Suprapubic skin (tissue), 4 donors: ENCODE measurements around the gene CCBE1. TPM values are rescaled to one million over a fixed set of nuclear protein-coding genes. Genes with fewer than 3 reads are reported as not detected.

Experiments used
- DNase-seq, 2 donors: peaks; one replicate each; pipeline ENCODE4 v3.0.0-alpha.2; 2019; ENCODE audit warnings: low spot score in 2 of 2
- H3K27ac ChIP-seq: fragments of 200-600 bp; sonication (generic); one replicate; pipeline ENCODE4 v1.5.1; 2019
- H3K27me3 ChIP-seq: fragments of 200-600 bp; sonication (generic); one replicate; pipeline ENCODE4 v1.5.1; 2019
- H3K36me3 ChIP-seq: fragments of 200-600 bp; sonication (generic); one replicate; pipeline ENCODE4 v1.5.1; 2019
- H3K4me1 ChIP-seq: fragments of 200-600 bp; sonication (generic); one replicate; pipeline ENCODE4 v1.5.1; 2019
- H3K4me3 ChIP-seq: fragments of 200-600 bp; sonication (generic); one replicate; pipeline ENCODE4 v1.5.1; 2019; ENCODE audit warnings: mild to moderate bottlenecking
- H3K9me3 ChIP-seq: fragments of 200-600 bp; sonication (generic); one replicate; pipeline ENCODE4 v1.5.1; 2019
- EP300 ChIP-seq: sonication (generic); formaldehyde crosslinking; IDR thresholded peaks from one replicate; pipeline ENCODE4 v1.6.1; 2017; ENCODE audit warnings: antibody characterized with exemption
- POLR2A ChIP-seq, 2 donors: fragments of 450-650 bp; IDR thresholded peaks; one replicate each; pipeline ENCODE4 v1.6.1; 2017; ENCODE audit warnings: antibody characterized with exemption in 2 of 2, mild to moderate bottlenecking in 2 of 2, moderate library complexity in 2 of 2
- POLR2AphosphoS5 ChIP-seq, 3 donors: sonication (generic); formaldehyde crosslinking; IDR thresholded peaks; one replicate each; pipeline ENCODE4 v1.6.1; 2017; ENCODE audit warnings: antibody characterized with exemption in 3 of 3
- WGBS: methylation state at CpG from one replicate; pipeline ENCODE4 v1.1.5; 2018; 5-methylcytosine and 5-hydroxymethylcytosine counted together
- total RNA-seq, 4 donors: library from RNA; depleted of rRNA; stranded (reverse); fragments of >200 nt; gene quantifications; one replicate each; pipeline ENCODE4 v1.1.0, GENCODE V29; 2016
- TF ChIP-seq, protein P1 (sequence below), 2 donors: fragments of 200-600 bp in 1 of 2; fragments of 450-650 bp in 1 of 2; sonication (generic) in 1 of 2; IDR thresholded peaks; one replicate each; pipeline ENCODE4 v1.5.1; 2016 to 2019; ENCODE audit warnings: antibody characterized with exemption in 2 of 2, mild to moderate bottlenecking in 1 of 2, moderate library complexity in 1 of 2

Gene CCBE1
- total RNA-seq, 4 donors from 2014 or later = 0.81 to 3.7 (median 1.7) TPM

GRCh38 chr18:59395226-59396175 lies 301.7 kb downstream of the CCBE1 start:
- no peaks in the 10 kb centered on the region for H3K9me3 ChIP-seq
- H3K4me3 ChIP-seq = no peak overlapping the region
- TF ChIP-seq POLR2A (IDR thresholded peaks at IDR 0.05) (no peak), POLR2AphosphoS5 (IDR thresholded peaks at IDR 0.05) (no peak), EP300 (no peak)
- TF ChIP-seq, protein P1, sequence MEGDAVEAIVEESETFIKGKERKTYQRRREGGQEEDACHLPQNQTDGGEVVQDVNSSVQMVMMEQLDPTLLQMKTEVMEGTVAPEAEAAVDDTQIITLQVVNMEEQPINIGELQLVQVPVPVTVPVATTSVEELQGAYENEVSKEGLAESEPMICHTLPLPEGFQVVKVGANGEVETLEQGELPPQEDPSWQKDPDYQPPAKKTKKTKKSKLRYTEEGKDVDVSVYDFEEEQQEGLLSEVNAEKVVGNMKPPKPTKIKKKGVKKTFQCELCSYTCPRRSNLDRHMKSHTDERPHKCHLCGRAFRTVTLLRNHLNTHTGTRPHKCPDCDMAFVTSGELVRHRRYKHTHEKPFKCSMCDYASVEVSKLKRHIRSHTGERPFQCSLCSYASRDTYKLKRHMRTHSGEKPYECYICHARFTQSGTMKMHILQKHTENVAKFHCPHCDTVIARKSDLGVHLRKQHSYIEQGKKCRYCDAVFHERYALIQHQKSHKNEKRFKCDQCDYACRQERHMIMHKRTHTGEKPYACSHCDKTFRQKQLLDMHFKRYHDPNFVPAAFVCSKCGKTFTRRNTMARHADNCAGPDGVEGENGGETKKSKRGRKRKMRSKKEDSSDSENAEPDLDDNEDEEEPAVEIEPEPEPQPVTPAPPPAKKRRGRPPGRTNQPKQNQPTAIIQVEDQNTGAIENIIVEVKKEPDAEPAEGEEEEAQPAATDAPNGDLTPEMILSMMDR (IDR thresholded peaks at IDR 0.05) = no peak
- no peaks in the 10 kb centered on the region for H3K27me3 ChIP-seq
- no peak overlapping the region for H3K27ac ChIP-seq
- H3K36me3 ChIP-seq = no peaks in the 10 kb centered on the region
- no peaks in the 10 kb centered on the region for H3K4me1 ChIP-seq
- no peak for DNase-seq
- 77% methylated on average over 10 of the region's 10 CpGs for WGBS

GRCh38 chr18:59393381-59393780 lies 303.8 kb downstream of the CCBE1 start:
- no peak overlapping the region for H3K27ac ChIP-seq
- H3K4me3 ChIP-seq = no peak overlapping the region
- TF ChIP-seq, protein P1 (IDR thresholded peaks at IDR 0.05) = no peak
- TF ChIP-seq EP300 (no peak), POLR2A (IDR thresholded peaks at IDR 0.05) (no peak), POLR2AphosphoS5 (IDR thresholded peaks at IDR 0.05) (no peak)

GRCh38 chr18:59388817-59389216 lies 308.4 kb downstream of the CCBE1 start:
- 84% methylated on average over 4 of the region's 4 CpGs for WGBS
- no peak for TF ChIP-seq POLR2AphosphoS5 (IDR thresholded peaks at IDR 0.05)
- no peak for TF ChIP-seq POLR2A (IDR thresholded peaks at IDR 0.05)
- TF ChIP-seq EP300 = no peak
- TF ChIP-seq, protein P1 (IDR thresholded peaks at IDR 0.05) = no peak

More at GRCh38 chr18:59393381-59393780, 303.8 kb downstream of the CCBE1 start:
- 46% methylated on average over 3 of the region's 3 CpGs for WGBS
- H3K9me3 ChIP-seq = no peaks in the 10 kb centered on the region
- no peaks in the 10 kb centered on the region for H3K27me3 ChIP-seq
- no peak for DNase-seq
- no peaks in the 10 kb centered on the region for H3K36me3 ChIP-seq
- no peaks in the 10 kb centered on the region for H3K4me1 ChIP-seq

DNA sequence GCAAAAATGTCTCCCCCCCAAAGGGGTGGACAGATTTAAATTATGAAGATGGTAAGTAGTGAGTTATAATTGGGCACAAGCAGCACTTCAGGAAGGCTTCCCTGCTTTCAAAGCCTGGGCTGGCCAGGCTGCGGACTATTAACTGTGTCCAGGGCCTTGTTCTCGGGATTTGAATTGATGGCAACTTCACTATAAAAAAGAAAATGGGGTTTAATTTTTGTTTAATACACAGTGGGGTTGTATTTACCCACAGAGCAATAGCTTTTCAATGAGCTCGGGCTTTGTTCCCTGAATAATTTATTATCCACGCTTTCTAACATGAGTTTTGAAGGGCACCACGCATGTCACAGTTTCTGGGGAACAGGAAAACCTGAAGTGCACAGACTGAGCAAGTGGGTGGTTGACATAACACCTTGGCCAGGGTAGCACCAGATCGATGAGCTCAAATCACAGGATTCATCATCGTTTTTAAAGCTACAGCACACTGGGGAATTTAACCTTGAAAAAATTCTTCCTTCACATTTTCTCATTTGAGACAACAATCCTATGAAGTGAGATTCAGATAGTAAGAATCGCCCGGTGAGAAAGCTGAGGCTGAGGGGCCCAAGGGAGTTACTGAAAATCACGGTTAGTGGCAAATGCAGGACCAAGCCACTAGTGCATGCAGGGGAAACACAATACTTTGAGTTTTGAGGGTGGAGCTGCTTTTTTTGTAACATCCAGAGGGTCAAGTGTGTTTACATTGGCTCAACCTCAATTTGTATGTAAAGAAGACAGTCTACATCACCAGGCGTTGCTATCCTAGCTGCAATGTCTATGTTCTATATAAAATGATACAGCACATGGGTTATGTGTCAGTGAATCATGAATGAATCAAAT lies 309.3 kb downstream of the CCBE1 start:
- WGBS = 83% methylated on average over 11 of the region's 11 CpGs
- no peaks in the 10 kb centered on the region for H3K4me1 ChIP-seq
- no peaks in the 10 kb centered on the region for H3K9me3 ChIP-seq
- no peaks in the 10 kb centered on the region for H3K36me3 ChIP-seq
- TF ChIP-seq, protein P1 (IDR thresholded peaks at IDR 0.05) = no peak
- TF ChIP-seq POLR2AphosphoS5 (IDR thresholded peaks at IDR 0.05) (no peak), EP300 (no peak), POLR2A (IDR thresholded peaks at IDR 0.05) (no peak)
- no peak for DNase-seq
- no peaks in the 10 kb centered on the region for H3K27me3 ChIP-seq
- H3K4me3 ChIP-seq = no peak overlapping the region
- no peak overlapping the region for H3K27ac ChIP-seq

More at GRCh38 chr18:59388817-59389216, 308.4 kb downstream of the CCBE1 start:
- no peak for DNase-seq
- no peaks in the 10 kb centered on the region for H3K9me3 ChIP-seq
- no peak overlapping the region for H3K4me3 ChIP-seq
- no peak overlapping the region for H3K27ac ChIP-seq
- H3K27me3 ChIP-seq = no peaks in the 10 kb centered on the region
- no peaks in the 10 kb centered on the region for H3K36me3 ChIP-seq
- no peaks in the 10 kb centered on the region for H3K4me1 ChIP-seq
